HG03196 (cell line): ENCODE measurements around the gene OR8B8.
A peak's percentile ranks its signal among the peaks of the same experiment; 100 is the strongest.
"Not testable (repeated sequence)": the region's sequence is repeated elsewhere in the genome, so short reads cannot be mapped to it uniquely, and the experiment has no call there.

ENCODE experiments used
- ATAC-seq: cut with Tn5 transposase; IDR thresholded peaks from one replicate; pipeline ENCODE4 v1.9.1; 2021; ENCODE audit not compliant: unreplicated experiment

OR8B8 gene, protein sequence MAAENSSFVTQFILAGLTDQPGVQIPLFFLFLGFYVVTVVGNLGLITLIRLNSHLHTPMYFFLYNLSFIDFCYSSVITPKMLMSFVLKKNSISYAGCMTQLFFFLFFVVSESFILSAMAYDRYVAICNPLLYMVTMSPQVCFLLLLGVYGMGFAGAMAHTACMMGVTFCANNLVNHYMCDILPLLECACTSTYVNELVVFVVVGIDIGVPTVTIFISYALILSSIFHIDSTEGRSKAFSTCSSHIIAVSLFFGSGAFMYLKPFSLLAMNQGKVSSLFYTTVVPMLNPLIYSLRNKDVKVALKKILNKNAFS

GRCh38 chr11:124445646-124446150 lies at the start of gene OR8B8:
Gene OR8B8 (minus strand): TSS chr11:124445696. CDS start chr11:124441085, 4,611 bp downstream.
- no peak for ATAC-seq

GRCh38 chr11:124493016-124493655 lies 47.6 kb upstream of the OR8B8 start:
- ATAC-seq, result no peak

DNA sequence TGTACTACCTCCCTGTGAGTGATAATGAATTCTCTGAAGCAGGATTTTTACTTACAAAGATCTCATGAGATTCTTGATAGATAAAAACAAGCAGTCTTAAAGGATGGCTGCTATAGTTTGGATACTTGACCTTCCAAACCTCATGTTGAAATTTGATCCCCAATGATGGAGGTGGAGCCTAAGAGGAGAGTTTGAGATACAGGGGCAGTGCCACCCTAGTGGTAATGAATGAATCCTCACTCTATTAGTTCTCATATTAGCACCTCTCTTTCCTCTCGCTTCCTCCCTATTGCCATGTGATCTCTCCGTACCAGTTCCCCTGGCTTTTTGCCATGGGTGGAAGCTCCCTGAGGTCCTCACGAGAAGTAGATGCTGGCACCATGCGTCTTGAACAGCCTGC lies 37.9 kb upstream of the OR8B8 start:
- ATAC-seq, result no peak

DNA sequence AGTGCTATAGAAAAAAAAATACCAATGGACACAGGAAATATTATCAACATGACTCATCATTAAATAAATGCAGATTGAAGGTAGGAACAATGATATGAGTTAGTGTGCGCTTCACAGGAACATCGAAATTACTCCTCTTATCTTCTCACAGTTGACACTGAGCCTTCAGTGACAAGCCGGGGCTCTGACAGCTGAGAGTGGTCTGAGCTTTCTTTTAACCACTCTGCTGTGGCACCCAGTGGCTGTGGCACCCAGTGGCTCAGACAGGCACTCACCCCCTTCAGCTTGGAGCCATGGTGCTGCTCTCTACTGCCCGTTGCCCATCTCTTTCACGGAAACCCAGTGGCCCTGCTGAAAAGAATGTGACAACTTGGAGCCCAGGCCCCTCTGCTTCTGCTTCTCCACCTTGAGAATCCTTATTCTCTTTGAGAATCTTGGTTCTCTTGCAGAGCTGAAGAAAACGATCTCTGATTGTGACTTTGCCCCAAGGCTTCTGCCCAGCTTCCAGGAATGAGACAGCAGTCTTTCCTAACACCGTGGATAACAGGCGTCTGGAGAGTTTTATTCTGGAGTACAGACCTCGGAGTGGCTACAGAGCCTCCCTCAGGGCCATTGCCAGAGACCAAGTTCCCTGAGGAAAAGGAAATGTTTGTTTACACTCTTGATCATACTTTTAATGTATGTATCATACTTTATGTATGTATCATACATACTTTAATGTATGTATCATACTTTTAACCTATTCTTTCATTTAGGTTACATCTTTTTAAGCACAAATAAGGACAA lies 37.1 kb upstream of the OR8B8 start:
- no peak for ATAC-seq

- ATAC-seq, result peak; percentile 85
Measured at GRCh38 chr11:124481365-124482323, 36.1 kb upstream of the OR8B8 start.

GRCh38 chr11:124479561-124479960 lies 34.1 kb upstream of the OR8B8 start:
- ATAC-seq, result no peak

DNA sequence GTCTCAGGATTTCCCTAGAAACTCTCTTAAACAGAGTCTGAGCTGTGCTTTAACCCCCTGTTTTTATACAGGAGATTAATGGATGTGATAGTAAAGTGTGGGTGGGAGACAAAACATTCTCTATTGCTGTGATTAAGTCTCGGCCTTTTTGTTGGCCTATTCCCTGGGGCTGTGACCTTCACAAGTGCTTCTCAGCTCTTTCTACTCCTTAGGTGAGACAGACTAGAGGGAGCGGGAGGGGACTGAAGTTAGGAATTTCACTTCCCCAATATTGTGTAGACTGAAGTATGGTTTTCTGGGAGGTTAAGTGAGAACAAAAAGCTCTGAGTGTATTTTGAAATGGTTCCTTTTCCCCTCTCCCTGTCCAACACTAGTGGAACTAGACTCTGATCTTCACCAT lies 29.8 kb upstream of the OR8B8 start:
- ATAC-seq, result no peak

- no peak for ATAC-seq
Measured at GRCh38 chr11:124474779-124475178, 29.3 kb upstream of the OR8B8 start.

DNA sequence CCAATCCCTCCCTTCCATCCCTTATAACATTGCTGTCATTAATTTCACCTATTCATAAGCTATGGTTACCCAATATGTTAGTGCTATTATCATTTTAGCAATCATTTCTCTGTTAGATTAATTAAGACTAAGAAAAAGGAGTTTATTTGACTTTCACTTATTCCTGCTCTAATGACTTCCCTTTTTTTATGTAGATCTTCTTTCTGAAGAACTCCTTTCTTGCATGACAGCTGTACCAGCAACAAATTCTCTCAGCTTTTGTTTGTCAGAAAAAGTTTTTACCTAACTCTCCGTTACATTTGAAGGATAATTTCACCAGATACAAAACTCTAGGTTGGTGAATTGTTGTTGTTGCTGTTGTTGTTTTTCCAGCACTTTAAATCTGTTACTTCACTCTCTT lies 28.6 kb upstream of the OR8B8 start:
- ATAC-seq, result no peak

DNA sequence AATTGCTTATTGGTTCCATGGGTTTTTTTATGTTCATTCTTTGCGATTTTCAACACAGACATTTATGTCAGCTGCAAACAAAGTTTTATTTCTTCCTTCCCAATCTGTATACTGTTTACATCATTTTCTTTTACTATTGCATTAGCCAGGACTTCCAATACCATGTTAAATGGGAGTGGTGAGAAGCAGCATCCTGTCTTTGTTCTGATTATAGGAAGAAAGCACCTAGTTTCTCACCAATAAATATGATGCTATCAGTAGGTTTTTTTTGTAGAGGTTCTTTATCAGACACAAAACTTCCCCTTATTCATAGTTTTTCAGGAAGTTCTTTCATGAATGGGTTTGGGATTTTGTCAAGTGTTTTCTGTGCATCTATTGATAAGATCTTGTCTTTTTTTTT lies 28.0 kb upstream of the OR8B8 start:
- ATAC-seq, result no peak

DNA sequence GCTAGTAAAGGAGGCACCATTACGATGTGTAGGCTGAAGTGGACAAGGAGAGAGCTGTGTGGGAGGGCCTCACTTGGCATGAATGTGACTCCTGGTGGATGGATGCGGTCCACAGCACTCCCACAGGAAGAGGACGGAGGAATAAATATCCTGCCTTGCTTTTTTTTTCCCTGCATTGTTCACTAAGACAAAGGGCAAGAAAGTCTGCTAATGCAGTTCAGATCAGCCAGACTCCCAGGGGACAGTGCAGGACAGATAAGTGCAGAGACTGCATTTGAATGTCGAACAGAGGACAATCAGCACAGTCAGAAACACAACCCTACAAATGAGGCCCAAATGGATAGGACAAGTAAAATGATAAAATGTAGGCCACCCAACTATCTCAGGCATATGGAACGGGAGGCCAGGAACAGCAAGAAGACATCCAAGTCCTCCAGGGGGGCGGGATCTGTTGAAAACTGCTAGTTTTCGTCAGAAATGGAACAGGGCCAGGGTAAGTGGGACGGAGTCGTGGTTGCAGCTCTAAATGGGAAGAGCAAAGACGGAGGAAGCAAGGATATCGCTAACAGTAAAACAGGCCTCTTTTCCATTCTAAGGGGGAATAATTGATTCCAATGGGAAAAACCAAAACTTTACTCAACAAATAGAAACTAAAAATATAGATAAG lies 25.2 kb upstream of the OR8B8 start:
- no peak for ATAC-seq

DNA sequence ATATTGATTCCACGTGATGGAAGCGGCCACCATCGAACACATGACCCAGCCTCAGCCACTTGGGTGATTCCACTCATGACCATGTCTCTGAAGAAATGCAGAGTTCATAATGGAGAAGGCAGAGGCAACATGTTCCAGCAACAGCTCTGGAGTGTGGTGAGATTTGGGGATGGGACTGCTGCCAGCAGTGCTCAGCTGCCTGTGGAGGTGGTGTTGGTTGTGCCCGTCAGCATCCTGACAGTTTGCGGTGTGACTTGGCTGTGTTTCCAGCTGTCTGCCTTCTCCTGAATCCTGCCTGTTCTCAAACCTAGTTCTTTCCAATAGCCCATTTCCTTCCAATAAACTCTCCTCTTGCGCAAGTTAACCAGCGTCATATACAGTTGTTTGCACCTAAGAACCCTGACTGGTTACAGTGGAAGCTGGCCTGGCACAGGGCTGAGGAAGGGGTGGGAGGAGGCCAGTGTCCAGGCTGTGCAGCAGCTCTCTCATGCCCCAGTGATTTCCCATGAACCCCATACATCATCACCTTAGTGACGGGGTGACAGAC lies 22.0 kb upstream of the OR8B8 start:
- no peak for ATAC-seq

- no peak for ATAC-seq
Measured at GRCh38 chr11:124465368-124465767, 19.9 kb upstream of the OR8B8 start.

DNA sequence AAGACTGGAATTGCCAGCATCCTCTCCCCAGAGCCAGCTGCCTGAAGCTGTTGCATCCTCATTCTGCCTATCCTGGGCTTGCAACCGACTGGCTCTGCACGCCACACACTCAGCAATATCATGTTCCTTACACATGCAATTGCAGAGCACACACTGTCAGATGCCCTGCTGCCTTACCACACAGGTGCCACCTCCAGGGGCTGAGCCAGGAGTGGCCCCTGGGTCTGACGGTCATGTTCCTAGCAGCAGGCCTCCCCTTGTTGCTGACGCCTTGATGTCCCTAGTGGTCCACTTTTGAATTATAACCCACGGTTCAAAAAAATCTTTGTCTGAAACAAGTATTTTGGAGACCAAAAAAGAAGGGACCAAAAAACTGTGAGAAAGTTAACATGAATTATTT lies 18.5 kb upstream of the OR8B8 start:
- no peak for ATAC-seq

GRCh38 chr11:124463324-124463723 lies 17.8 kb upstream of the OR8B8 start:
- ATAC-seq, result no peak

DNA sequence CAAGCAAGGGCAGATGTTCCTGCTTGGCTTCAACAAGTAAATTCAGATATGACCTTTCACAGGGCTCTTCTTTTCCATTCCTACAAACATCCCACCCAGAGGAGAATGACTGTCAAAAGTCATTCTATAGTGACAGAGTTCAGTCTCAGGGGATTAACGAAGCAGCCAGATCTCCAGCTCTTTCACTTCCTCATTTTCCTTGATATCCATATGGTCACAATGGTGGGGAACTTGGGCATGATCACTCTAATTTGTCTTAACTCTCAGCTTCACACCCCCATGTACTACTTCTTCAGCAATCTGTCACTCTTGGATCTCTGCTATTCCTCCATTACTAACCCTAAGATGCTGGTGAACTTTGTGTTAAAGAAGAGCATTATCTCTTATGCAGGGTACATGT lies 15.0 kb upstream of the OR8B8 start:
- ATAC-seq, result no peak

GRCh38 chr11:124459379-124459778 lies 13.9 kb upstream of the OR8B8 start:
- ATAC-seq, result not testable (repeated sequence)

DNA sequence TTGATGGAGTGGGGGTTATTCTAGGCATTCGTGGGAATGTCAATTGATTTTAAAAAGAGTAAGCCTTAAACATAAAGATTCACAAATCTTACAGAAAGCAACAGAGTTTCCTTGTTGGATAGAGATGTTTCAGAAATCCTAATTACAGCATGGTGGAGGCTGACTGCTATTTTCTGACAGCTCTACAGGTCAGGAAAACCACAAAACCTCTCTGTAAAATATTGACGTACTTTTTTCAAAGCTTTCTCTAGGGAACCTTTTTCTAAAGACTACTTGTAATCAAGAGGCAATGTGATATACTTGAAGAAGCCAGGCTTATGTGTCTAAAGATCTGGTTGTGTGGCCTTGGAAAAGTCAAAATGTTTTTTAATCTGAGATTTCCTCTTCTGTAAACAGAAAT lies 9.1 kb upstream of the OR8B8 start:
- no peak for ATAC-seq

DNA sequence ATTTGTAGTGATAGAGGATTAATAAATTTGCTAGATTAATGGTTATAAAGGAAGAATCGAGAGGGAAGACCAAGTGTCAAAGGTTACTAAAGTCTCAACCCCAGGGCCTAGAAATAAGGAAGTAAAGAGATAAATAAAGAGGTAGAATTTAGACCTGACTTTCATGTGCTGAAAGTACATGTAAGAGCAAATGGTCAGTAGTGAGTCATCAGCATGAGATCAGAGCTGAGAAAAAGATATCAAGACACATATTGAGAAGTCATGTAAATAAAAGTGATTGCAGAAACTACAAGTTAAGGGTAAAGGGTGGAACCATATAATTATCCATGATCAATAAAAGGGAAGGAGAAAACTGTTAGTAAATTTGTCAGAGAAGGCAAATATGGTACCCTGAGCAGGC lies 1.4 kb upstream of the OR8B8 start:
- ATAC-seq, result no peak

- ATAC-seq, result no peak
Measured at GRCh38 chr11:124442847-124443246, 2.6 kb downstream of the OR8B8 start.
